ENCODE measurements around the gene ESR1. TPM values are rescaled to one million over a fixed set of nuclear protein-coding genes. Genes with fewer than 3 reads are reported as not detected.
A peak's percentile ranks its signal among the peaks of the same experiment; 100 is the strongest.

ESR1 gene
- total RNA-seq, 1 experiment from 2014 or later = not detected

DNA sequence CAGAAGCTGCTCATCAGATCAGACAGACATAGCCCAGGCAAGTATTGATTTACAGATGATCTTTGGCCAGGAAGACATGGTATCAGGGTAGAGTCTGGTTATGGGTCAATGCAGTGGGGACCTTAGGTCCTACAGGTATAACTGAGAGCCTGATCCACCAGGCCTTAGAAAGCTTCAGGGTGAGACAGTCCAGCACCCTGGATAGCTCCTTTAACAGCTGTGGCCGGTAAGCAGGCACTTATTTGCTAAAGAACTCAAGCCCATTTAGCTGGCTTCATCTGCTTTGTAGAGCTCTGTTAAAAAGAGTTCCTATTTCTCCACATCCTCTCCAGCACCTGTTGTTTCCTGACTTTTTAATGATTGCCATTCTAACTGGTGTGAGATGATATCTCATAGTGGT lies 39.6 kb downstream of the ESR1 start:
- H3K23me2 ChIP-seq (ENCODE audit: insufficient read length, low read depth, low read length, poor library complexity, severe bottlenecking) = no peaks in the 10 kb centered on the region
- H2AFZ ChIP-seq (ENCODE audit: low read length) = no peak overlapping the region
- no peak overlapping the region for H3K56ac ChIP-seq (ENCODE audit: insufficient read length, low read depth, low read length)
- Mint-ChIP-seq H3K4me1 (peaks cover 0 to 4% of the 10 kb centered on the region in 2 experiments; a peak in 1 of 4 replicates), H3K4me3 (no peak overlapping the region), H3K36me3 (ENCODE audit: insufficient read depth in 1 of 3, low read depth in 3 of 3) (no peaks in the 10 kb centered on the region), H3K27ac (no peak overlapping the region), H3K27me3 (ENCODE audit: low read depth) (no peaks in the 10 kb centered on the region), H3K9me3 (no peaks in the 10 kb centered on the region)
- no peak overlapping the region for H3K14ac ChIP-seq (ENCODE audit: insufficient read depth, low read length)
- WGBS (ENCODE audit: extremely low coverage, insufficient read length, low lambda C conversion rate) = no CpG with 5 or more reads among the region's 1 CpG
- no peaks in the 10 kb centered on the region for H3K79me1 ChIP-seq (ENCODE audit: insufficient read depth, low read depth, low read length, poor library complexity, severe bottlenecking)
- peak; percentile 58 for DNase-seq
- H3K4ac ChIP-seq (ENCODE audit: low read depth, low read length) = no peak overlapping the region
- no peak overlapping the region for H2BK120ac ChIP-seq (ENCODE audit: low read depth, low read length, poor library complexity, severe bottlenecking)
- H3K18ac ChIP-seq (ENCODE audit: insufficient read length, low read depth, low read length) = no peak overlapping the region
- TF ChIP-seq, protein P1, sequence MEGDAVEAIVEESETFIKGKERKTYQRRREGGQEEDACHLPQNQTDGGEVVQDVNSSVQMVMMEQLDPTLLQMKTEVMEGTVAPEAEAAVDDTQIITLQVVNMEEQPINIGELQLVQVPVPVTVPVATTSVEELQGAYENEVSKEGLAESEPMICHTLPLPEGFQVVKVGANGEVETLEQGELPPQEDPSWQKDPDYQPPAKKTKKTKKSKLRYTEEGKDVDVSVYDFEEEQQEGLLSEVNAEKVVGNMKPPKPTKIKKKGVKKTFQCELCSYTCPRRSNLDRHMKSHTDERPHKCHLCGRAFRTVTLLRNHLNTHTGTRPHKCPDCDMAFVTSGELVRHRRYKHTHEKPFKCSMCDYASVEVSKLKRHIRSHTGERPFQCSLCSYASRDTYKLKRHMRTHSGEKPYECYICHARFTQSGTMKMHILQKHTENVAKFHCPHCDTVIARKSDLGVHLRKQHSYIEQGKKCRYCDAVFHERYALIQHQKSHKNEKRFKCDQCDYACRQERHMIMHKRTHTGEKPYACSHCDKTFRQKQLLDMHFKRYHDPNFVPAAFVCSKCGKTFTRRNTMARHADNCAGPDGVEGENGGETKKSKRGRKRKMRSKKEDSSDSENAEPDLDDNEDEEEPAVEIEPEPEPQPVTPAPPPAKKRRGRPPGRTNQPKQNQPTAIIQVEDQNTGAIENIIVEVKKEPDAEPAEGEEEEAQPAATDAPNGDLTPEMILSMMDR (conservative IDR thresholded peaks at IDR 0.05) = no peak
- no peak overlapping the region for H2BK5ac ChIP-seq (ENCODE audit: insufficient read length, low read length)
- H2AK5ac ChIP-seq (ENCODE audit: insufficient read length, low read length) = no peak overlapping the region
- H3K23ac ChIP-seq (ENCODE audit: insufficient read length, low read depth, low read length) = no peak overlapping the region
- H2BK12ac ChIP-seq (ENCODE audit: insufficient read length, low read depth, low read length) = no peak overlapping the region
- H3K4me2 ChIP-seq (ENCODE audit: insufficient read depth, insufficient read length, low read length) = no peak overlapping the region
- no peaks in the 10 kb centered on the region for H3K9me3 ChIP-seq (ENCODE audit: control insufficient read depth, low read depth, low read length)
- no peaks in the 10 kb centered on the region for H3K27me3 ChIP-seq (ENCODE audit: insufficient read depth, low read length)
- H3K27ac ChIP-seq (ENCODE audit: insufficient read length, low read depth, low read length) = no peak overlapping the region
- no peak overlapping the region for H2BK20ac ChIP-seq (ENCODE audit: low read depth, low read length, poor library complexity, severe bottlenecking)
- no peak overlapping the region for H4K5ac ChIP-seq (ENCODE audit: insufficient read length, low read depth, low read length)
- no peak overlapping the region for H4K8ac ChIP-seq (replicated peaks; ENCODE audit: insufficient read length, low read depth, low read length)
- no peaks in the 10 kb centered on the region for H4K20me1 ChIP-seq (ENCODE audit: control insufficient read depth, insufficient read depth, insufficient read length)
- H3K79me2 ChIP-seq (ENCODE audit: insufficient read depth, low read length) = no peaks in the 10 kb centered on the region
- no peak overlapping the region for H3K9ac ChIP-seq (ENCODE audit: extremely low read depth, insufficient read length, low read length)
- no peak overlapping the region for H4K91ac ChIP-seq (ENCODE audit: insufficient read length, low read depth, low read length)
- no peak overlapping the region for H3T11ph ChIP-seq (ENCODE audit: low read length)
- no peak overlapping the region for H2BK15ac ChIP-seq (ENCODE audit: low read depth, low read length)
- H3K4me1 ChIP-seq (ENCODE audit: insufficient read depth, low read length) = no peaks in the 10 kb centered on the region; the same call in 1 of the 2 replicates
